Lower leg skin (tissue), 4 donors: Measurements from ENCODE around the gene CDKAL1. TPM values are rescaled to one million over a fixed set of nuclear protein-coding genes. Genes with fewer than 3 reads are reported as not detected.

Experiments used
- DNase-seq, 2 donors: peaks; one replicate each; pipeline ENCODE4 v3.0.0-alpha.2; 2019; ENCODE audit warnings: low spot score in 2 of 2
- H3K4me3 ChIP-seq: fragments of 200-600 bp; sonication (generic); 2 replicates; pipeline ENCODE4 v1.5.1; 2017; ENCODE audit warnings: mild to moderate bottlenecking, low read depth; ENCODE audit not compliant: poor library complexity, severe bottlenecking
- POLR2A ChIP-seq, 2 donors: fragments of 450-650 bp; IDR thresholded peaks; one replicate each; pipeline ENCODE4 v1.6.1; 2016 to 2017; ENCODE audit warnings: antibody characterized with exemption in 2 of 2, mild to moderate bottlenecking in 1 of 2, moderate library complexity in 1 of 2
- WGBS, 2 donors: methylation state at CpG; one replicate each; pipeline ENCODE4 v1.1.5; 2018; 5-methylcytosine and 5-hydroxymethylcytosine counted together
- intact Hi-C: fragments of 100-400 bp; cut with DNase I; formaldehyde crosslinking; loops from one replicate; pipeline ENCODE4 v1.15.0; 2023; ENCODE audit warnings: low total_unique reads
- total RNA-seq, 4 donors: library from RNA; depleted of rRNA; stranded (reverse); fragments of >200 nt; gene quantifications; one replicate each; pipeline ENCODE4 v1.1.0, GENCODE V29; 2016
- TF ChIP-seq, protein P1 (sequence below), 3 donors: fragments of 450-650 bp; IDR thresholded peaks; one replicate each; pipeline ENCODE4 v1.5.1; 2016; ENCODE audit warnings: antibody characterized with exemption in 3 of 3, mild to moderate bottlenecking in 3 of 3, moderate library complexity in 2 of 3

CDKAL1 gene
- total RNA-seq, 4 donors from 2014 or later: 10.3 to 18.0 (median 11.6) TPM

DNA sequence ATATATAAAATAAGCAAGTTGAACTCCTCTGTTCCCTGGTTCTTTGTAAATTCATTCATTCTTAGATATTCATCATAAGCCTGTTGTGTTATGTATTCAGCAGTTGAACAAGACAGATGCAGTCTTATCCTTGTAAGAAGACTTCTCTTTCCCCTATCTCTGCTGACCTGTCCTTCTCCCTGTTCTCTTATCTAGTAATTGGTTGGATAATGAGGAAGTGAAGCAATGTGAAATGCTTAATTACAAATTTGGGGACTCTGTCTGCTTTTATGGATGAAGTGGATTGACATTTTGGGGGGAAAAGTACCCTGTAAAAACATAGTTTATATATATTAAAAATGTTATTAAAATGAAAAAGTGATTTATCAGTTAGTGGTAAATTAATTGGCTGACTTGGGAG, 37.0 kb downstream of the CDKAL1 start:
- TF ChIP-seq, protein P1, sequence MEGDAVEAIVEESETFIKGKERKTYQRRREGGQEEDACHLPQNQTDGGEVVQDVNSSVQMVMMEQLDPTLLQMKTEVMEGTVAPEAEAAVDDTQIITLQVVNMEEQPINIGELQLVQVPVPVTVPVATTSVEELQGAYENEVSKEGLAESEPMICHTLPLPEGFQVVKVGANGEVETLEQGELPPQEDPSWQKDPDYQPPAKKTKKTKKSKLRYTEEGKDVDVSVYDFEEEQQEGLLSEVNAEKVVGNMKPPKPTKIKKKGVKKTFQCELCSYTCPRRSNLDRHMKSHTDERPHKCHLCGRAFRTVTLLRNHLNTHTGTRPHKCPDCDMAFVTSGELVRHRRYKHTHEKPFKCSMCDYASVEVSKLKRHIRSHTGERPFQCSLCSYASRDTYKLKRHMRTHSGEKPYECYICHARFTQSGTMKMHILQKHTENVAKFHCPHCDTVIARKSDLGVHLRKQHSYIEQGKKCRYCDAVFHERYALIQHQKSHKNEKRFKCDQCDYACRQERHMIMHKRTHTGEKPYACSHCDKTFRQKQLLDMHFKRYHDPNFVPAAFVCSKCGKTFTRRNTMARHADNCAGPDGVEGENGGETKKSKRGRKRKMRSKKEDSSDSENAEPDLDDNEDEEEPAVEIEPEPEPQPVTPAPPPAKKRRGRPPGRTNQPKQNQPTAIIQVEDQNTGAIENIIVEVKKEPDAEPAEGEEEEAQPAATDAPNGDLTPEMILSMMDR (IDR thresholded peaks at IDR 0.05): no peak
- no peak for TF ChIP-seq POLR2A (IDR thresholded peaks at IDR 0.05)
- H3K4me3 ChIP-seq: no peak overlapping the region
- DNase-seq: no peak
- intact Hi-C loops: loop anchor here (10.0 kb wide), 1 partner anchor 1014 kb away; no protein-coding TSS in a partner anchor

DNA sequence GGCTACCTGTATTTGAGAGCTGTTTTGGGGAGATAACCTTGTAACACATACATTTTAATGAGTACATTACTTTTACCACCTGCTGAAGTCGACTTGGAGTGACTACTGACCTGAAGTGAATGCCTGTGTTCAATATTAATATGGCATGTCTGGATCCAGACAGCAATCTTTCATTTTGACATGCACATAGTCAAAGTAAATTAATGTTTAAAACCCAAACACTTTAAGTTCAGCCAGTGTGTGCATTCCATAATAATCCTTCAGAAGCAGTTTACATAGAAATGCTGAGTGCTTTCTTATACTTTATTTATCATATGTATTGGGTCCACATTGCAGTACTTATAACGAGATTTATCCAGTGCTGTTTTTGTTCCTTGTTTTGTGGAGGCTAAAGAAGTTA, 38.0 kb downstream of the CDKAL1 start:
- 59 to 61% methylated on average over 2 of the region's 2 CpGs for WGBS, 2 donors
- TF ChIP-seq POLR2A (IDR thresholded peaks at IDR 0.05): no peak
- TF ChIP-seq, protein P1 (IDR thresholded peaks at IDR 0.05): no peak
- no peak for DNase-seq

DNA sequence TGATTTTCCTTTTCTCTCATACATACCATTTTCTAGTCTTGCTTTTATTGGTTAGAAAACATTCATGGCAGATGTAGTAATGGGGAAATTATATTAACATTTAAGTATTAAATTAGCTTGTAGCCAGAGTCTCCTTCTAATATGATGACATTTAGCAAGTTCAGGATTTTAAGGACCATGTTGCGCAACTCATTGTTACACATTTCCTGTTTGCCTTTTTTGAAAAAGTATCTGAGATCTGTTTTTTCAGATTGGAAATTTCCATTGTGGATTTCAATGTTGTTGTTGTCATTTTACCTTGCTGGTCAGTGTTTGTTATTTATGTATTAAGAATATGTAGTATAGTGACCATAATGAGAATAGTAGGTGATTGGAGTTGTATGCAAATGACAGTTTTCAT, 38.7 kb downstream of the CDKAL1 start:
- WGBS, 2 donors: 78 to 84% methylated on average over 1 of the region's 1 CpG
- intact Hi-C loops: loop anchor here (10.0 kb wide), 1 partner anchor 1012 kb away; no protein-coding TSS in a partner anchor
- DNase-seq: peak in 1 of 2 donors; percentile 36
- H3K4me3 ChIP-seq: no peak overlapping the region
- no peak for TF ChIP-seq POLR2A (IDR thresholded peaks at IDR 0.05)
- TF ChIP-seq, protein P1 (IDR thresholded peaks at IDR 0.05): no peak

More for the DNA sequence above, 38.0 kb downstream of the CDKAL1 start:
- no peak overlapping the region for H3K4me3 ChIP-seq
- intact Hi-C loops: loop anchor here (10.0 kb wide), 1 partner anchor 1013 kb away; no protein-coding TSS in a partner anchor

DNA sequence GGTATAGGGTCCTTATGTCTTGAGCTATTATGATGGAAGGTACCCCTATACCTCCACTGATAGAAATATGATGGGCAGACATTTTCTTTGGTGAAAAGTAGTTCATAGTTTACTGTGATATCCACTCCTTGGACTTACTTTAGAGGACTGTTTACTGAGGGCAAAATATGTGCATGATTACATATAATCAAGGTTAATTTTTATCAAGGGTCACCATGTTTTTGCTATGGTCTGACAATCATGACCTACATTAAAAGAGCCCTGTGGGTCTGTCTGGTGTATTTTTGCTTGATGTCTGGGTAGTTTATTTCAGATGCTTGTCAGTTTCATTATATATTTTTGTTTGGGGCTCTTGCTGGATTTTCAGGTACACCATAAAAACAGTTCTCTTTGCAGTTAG, 40.1 kb downstream of the CDKAL1 start:
- TF ChIP-seq, protein P1 (IDR thresholded peaks at IDR 0.05): no peak
- no peak for TF ChIP-seq POLR2A (IDR thresholded peaks at IDR 0.05)
- intact Hi-C loops: loop anchor here (10.0 kb wide), 1 partner anchor 1010 kb away; no protein-coding TSS in a partner anchor
- H3K4me3 ChIP-seq: no peak overlapping the region
- no peak for DNase-seq

DNA sequence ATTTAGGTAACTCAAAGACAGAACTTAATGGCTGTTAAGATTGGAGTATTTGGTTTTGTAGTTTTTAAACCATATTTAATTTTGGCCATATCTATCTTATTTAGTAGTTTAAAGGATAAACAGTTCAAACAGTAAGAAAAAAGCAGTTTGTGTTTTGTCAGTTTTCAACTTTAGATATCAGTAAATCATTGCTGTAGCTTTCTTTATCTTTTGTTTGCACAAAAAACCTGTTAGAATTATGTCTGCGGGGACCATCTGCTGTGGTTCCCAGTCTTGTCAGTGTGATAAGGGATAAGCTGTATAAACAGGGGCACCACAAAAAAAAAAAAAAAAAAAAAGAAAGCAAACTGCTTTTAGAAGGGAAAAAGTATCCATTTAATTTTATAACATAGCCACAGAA, 40.9 kb downstream of the CDKAL1 start:
- intact Hi-C loops: loop anchor here (10.0 kb wide), 1 partner anchor 1010 kb away; no protein-coding TSS in a partner anchor
- no peak for DNase-seq
- TF ChIP-seq POLR2A (IDR thresholded peaks at IDR 0.05): no peak
- TF ChIP-seq, protein P1 (IDR thresholded peaks at IDR 0.05): no peak
- 83 to 95% methylated on average over 1 of the region's 1 CpG for WGBS, 2 donors
- no peak overlapping the region for H3K4me3 ChIP-seq
